ENCODE measurements around the gene BARHL1.

DNA sequence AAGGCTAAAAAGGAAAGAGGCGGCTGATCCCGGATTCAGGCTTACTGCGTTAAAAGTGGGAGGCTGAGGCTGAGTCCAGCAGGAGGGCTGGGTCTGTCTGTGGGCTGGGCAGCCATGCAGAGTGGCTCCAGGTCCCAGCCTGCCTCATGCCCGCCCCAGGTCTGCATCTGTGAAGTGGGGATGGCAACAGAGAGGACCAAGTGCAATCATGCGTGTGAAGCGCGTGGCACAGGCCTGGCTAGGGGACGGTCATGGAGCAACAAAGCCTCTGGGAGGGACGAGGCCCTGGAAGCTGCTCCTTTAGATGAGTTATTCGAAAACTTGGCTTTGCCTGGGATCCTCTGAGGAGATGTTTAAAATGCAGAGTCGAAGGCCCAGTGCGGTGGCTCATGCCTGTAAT is 30.4 kb upstream of the BARHL1 start:
- TF ChIP-seq POLR2A (IDR thresholded peaks at IDR 0.05) = no peak
- TF ChIP-seq, protein P1, sequence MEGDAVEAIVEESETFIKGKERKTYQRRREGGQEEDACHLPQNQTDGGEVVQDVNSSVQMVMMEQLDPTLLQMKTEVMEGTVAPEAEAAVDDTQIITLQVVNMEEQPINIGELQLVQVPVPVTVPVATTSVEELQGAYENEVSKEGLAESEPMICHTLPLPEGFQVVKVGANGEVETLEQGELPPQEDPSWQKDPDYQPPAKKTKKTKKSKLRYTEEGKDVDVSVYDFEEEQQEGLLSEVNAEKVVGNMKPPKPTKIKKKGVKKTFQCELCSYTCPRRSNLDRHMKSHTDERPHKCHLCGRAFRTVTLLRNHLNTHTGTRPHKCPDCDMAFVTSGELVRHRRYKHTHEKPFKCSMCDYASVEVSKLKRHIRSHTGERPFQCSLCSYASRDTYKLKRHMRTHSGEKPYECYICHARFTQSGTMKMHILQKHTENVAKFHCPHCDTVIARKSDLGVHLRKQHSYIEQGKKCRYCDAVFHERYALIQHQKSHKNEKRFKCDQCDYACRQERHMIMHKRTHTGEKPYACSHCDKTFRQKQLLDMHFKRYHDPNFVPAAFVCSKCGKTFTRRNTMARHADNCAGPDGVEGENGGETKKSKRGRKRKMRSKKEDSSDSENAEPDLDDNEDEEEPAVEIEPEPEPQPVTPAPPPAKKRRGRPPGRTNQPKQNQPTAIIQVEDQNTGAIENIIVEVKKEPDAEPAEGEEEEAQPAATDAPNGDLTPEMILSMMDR (IDR thresholded peaks at IDR 0.05) = no peak
- no peak for TF ChIP-seq EP300 (IDR thresholded peaks at IDR 0.05)
- no peak for TF ChIP-seq POLR2AphosphoS5 (IDR thresholded peaks at IDR 0.05)

Data from stomach (tissue), 4 donors.